Ovary (tissue), 9 donors: Measurements from ENCODE around the gene SIM1. TPM values are rescaled to one million over a fixed set of nuclear protein-coding genes. Genes with fewer than 3 reads are reported as not detected.

Source experiments
- DNase-seq, 5 donors: peaks; one replicate each; pipeline ENCODE4 v3.0.0-alpha.2; 2019 to 2020
- H3K27ac ChIP-seq, 2 donors: fragments of 200-600 bp; one replicate each; pipeline versions ENCODE4 v1.5.1 to v1.8.0; 2019 to 2022
- H3K27me3 ChIP-seq: fragments of 200-600 bp; one replicate; pipeline ENCODE4 v1.8.0; 2022
- H3K36me3 ChIP-seq: fragments of 200-600 bp; sonication (generic); one replicate; pipeline ENCODE4 v1.5.1; 2019
- H3K4me1 ChIP-seq: one replicate; pipeline ENCODE4 v1.8.1; 2013; ENCODE audit warnings: mild to moderate bottlenecking, moderate library complexity; ENCODE audit not compliant: insufficient read depth
- H3K4me3 ChIP-seq: fragments of 200-600 bp; sonication (generic); one replicate; pipeline ENCODE4 v1.5.1; 2017
- H3K9me3 ChIP-seq, 2 donors: fragments of 200-600 bp in 1 of 2; sonication (generic) in 1 of 2; one replicate each; pipeline versions ENCODE4 v1.5.1 to v1.8.1; 2013 to 2019; ENCODE audit warnings: mild to moderate bottlenecking in 1 of 2, moderate library complexity in 1 of 2
- EP300 ChIP-seq: sonication (generic); formaldehyde crosslinking; IDR thresholded peaks from one replicate; pipeline ENCODE4 v1.6.1; 2017; ENCODE audit warnings: antibody characterized with exemption
- POLR2A ChIP-seq: fragments of 450-650 bp; IDR thresholded peaks from one replicate; pipeline ENCODE4 v1.6.1; 2017; ENCODE audit warnings: antibody characterized with exemption, mild to moderate bottlenecking, moderate library complexity
- WGBS, 3 donors: extraction: QIAGEN DNeasy Blood & Tissue Kit in 1 of 3; methylation state at CpG; one replicate each; pipeline versions ENCODE4 v1.1.5 to v1.1.7; 2013 to 2017; 5-methylcytosine and 5-hydroxymethylcytosine counted together
- intact Hi-C, 4 donors: fragments of 100-400 bp; cut with DNase I; formaldehyde crosslinking; loops; one replicate each; pipeline versions ENCODE4 v1.11.0 to v1.15.1; 2022 to 2023
- polyA plus RNA-seq, 2 donors: library from polyadenylated mRNA; stranded (reverse); fragments of 200-250 nt in 1 of 2; fragments of 350-450 nt in 1 of 2; fragmentation: Illumina TruSeq in 1 of 2; extraction: RNeasy Lipid Tissue Mini Kit (QIAGEN cat#74804) in 1 of 2; gene quantifications; one replicate each; pipeline ENCODE4 v1.2.3, GENCODE V29; 2013 to 2014
- total RNA-seq, 7 donors: library from RNA; depleted of rRNA in 2 of 7; stranded (reverse); fragments of >200 nt in 2 of 7; fragmentation: NEBNext Ultra II Directional in 3 of 7; extraction: Animal tissue kit (Norgen Biotek cat#: 25700) in 3 of 7; gene quantifications; one replicate each; pipeline versions ENCODE4 v1.1.0 to v1.2.4, GENCODE V29; 2016 to 2023
- TF ChIP-seq, protein P1 (sequence below), 3 donors: fragments of 450-650 bp in 2 of 3; fragments of 200-600 bp in 1 of 3; IDR thresholded peaks; one replicate each; pipeline versions ENCODE4 v1.5.1 to v1.8.0; 2016 to 2022; ENCODE audit warnings: antibody characterized with exemption in 3 of 3, mild to moderate bottlenecking in 1 of 3
- donor health status: DM: no; HTN: no; CAD: no; lungs with moderate emphysema.
- donor health status: DM: no; HTN: no; CAD: no.
- donor health status: Bipolar disorder and iron deficiency.
- donor health status: DM: yes; HTN: yes; CAD: no.
- donor health status: DM: no; HTN: no; CAD: no.
- donor health status: DM: yes; HTN: yes; CAD: no.

The SIM1 gene
- total and polyA plus RNA-seq, 9 donors = 0.12 TPM; not detected in 8

DNA sequence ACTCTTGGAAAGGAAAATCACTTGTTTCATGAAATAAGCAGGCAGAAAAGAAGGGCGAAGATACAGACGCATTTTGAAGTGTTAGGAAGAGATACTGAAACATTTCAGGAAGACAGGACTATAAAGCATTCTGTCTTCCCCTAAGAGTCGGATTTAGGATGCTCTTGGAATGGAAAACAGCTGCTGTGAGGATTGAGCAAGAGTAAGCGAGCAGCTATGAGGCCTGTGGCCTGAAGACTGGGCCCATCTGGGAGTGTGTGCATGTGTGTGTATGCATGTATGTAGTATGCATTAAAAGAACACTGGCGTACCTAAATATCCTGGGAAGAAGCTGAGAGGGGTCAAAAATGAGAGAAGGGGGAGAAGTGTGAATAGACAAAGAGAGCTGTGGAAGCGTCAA lies 83.6 kb downstream of the SIM1 start:
- no peak overlapping the region for H3K4me3 ChIP-seq
- no peaks in the 10 kb centered on the region for H3K4me1 ChIP-seq
- no peak overlapping the region for H3K27ac ChIP-seq
- DNase-seq = no peak
- WGBS, 3 donors = 46 to 68% (median 57%) methylated on average over 6 of the region's 6 CpGs
- TF ChIP-seq POLR2A = no peak
- no peak for TF ChIP-seq EP300
- TF ChIP-seq, protein P1, sequence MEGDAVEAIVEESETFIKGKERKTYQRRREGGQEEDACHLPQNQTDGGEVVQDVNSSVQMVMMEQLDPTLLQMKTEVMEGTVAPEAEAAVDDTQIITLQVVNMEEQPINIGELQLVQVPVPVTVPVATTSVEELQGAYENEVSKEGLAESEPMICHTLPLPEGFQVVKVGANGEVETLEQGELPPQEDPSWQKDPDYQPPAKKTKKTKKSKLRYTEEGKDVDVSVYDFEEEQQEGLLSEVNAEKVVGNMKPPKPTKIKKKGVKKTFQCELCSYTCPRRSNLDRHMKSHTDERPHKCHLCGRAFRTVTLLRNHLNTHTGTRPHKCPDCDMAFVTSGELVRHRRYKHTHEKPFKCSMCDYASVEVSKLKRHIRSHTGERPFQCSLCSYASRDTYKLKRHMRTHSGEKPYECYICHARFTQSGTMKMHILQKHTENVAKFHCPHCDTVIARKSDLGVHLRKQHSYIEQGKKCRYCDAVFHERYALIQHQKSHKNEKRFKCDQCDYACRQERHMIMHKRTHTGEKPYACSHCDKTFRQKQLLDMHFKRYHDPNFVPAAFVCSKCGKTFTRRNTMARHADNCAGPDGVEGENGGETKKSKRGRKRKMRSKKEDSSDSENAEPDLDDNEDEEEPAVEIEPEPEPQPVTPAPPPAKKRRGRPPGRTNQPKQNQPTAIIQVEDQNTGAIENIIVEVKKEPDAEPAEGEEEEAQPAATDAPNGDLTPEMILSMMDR (IDR thresholded peaks at IDR 0.05) = no peak
- H3K27me3 ChIP-seq = no peaks in the 10 kb centered on the region
- no peaks in the 10 kb centered on the region for H3K9me3 ChIP-seq
- H3K36me3 ChIP-seq = no peaks in the 10 kb centered on the region
- intact Hi-C loops = no loop called here

DNA sequence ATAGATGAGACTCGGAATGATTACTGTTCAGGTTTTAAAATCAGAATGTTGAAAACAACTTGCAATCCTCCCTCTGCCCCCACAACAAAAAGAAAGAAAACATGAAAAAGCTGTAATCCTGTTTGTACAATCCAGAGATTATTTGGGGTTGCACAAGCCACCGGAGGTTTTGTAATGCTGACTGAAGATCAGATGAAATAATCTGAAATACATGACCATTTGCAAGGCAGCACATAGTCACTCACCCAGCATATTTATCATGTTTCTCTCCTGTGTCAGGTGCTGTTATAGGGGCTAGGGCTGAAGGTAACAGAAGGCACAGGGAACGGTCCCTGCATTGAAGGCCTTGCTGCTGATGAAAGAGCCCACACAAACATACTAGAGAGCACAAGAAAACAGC lies 85.3 kb downstream of the SIM1 start:
- Histone ChIP-seq H3K4me3 (no peak overlapping the region), H3K4me1 (no peaks in the 10 kb centered on the region), H3K36me3 (no peaks in the 10 kb centered on the region), H3K27ac (no peak overlapping the region), H3K27me3 (no peaks in the 10 kb centered on the region), H3K9me3 (no peaks in the 10 kb centered on the region)
- WGBS, 3 donors = 55 to 74% (median 57%) methylated on average over 3 of the region's 3 CpGs
- no peak for DNase-seq
- no peak for TF ChIP-seq EP300
- intact Hi-C loops = loop anchor here in 1 of 4 donors (5.0 kb wide), 1 partner anchor 1993 kb away; no protein-coding TSS in a partner anchor

DNA sequence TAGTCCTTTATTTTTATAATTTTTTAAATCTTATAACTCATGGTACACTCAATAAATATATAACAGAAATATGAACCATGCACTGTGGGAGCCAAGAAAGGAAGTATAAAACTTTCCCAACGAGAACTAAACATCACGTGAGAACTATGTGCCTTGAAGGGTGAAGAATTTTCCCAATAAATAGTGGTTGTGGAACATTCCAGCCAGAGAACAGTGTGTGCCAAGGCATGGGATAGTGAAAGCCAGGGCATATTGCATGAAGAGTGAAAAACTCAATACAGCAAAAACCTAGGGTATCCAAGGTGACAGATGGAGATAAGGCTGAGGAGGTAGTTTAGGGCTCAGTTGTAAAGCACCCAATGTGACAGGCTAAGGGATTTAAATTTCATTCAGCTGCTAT lies 86.1 kb downstream of the SIM1 start:
- Histone ChIP-seq H3K27ac (no peak overlapping the region), H3K4me3 (no peak overlapping the region), H3K9me3 (no peaks in the 10 kb centered on the region), H3K27me3 (no peaks in the 10 kb centered on the region), H3K36me3 (no peaks in the 10 kb centered on the region), H3K4me1 (no peaks in the 10 kb centered on the region)
- intact Hi-C loops = loop anchor here in 1 of 4 donors (5.0 kb wide), 1 partner anchor 1994 kb away; no protein-coding TSS in a partner anchor
- TF ChIP-seq POLR2A (no peak), EP300 (no peak)
- TF ChIP-seq, protein P1 (IDR thresholded peaks at IDR 0.05) = no peak
- 64 to 75% (median 69%) methylated on average over 2 of the region's 2 CpGs for WGBS, 3 donors
- DNase-seq = no peak

- DNase-seq = no peak
- no peak overlapping the region for H3K27ac ChIP-seq
- no peaks in the 10 kb centered on the region for H3K36me3 ChIP-seq
- WGBS, 3 donors = 39 to 49% (median 49%) methylated on average over 3 of the region's 3 CpGs
- H3K4me3 ChIP-seq = no peak overlapping the region
- H3K9me3 ChIP-seq = no peaks in the 10 kb centered on the region
- intact Hi-C loops = loop anchor here in 1 of 4 donors (5.0 kb wide), 1 partner anchor 1996 kb away; no protein-coding TSS in a partner anchor
- no peaks in the 10 kb centered on the region for H3K4me1 ChIP-seq
- no peak for TF ChIP-seq POLR2A
- TF ChIP-seq EP300 = no peak
- TF ChIP-seq, protein P1 (IDR thresholded peaks at IDR 0.05) = no peak
- H3K27me3 ChIP-seq = no peaks in the 10 kb centered on the region
Observed at GRCh38 chr6:100376103-100376502, 88.6 kb downstream of the SIM1 start.

DNA sequence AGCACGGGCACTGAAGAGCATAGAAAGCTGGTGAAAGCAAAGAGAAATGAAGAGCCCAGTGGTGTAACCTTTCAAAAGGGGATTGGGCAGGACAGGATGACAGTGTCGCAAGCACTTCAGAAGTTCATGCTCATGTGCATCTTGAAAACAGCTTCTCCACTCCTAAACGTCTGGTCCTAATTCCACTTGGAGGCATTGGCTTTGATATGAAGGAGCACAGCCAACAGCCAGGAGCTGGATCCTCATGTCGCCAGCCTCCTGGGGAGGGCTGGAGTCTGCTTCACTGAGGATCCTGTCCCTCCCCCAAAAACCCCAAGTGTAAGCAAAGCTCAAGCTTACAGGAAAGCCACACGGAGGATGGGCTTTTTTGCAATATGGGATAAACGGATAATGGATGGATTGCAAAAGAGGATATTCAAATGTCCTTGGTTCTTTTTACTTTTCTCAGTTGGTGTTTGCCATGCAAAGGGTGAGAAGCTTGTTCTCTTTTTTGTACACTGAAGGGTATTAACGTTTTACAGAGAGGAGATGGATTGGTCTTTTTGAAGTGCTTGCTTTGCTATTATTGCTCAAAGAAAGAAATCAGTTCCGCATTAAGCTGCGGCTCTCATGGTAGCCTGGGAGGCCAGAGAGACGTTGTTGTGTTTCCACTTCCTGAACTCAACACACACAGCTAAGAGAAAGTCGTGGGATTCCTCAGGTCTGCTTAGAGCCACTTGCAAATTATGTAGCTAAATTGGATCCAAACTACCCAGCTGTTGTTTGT lies 92.2 kb downstream of the SIM1 start:
- DNase-seq = no peak
- TF ChIP-seq, protein P1 (IDR thresholded peaks at IDR 0.05) = no peak
- no peak for TF ChIP-seq POLR2A
- no peak for TF ChIP-seq EP300
- Histone ChIP-seq H3K27me3 (no peaks in the 10 kb centered on the region), H3K27ac (no peak overlapping the region), H3K36me3 (no peaks in the 10 kb centered on the region), H3K4me1 (no peaks in the 10 kb centered on the region), H3K4me3 (no peak overlapping the region), H3K9me3 (no peaks in the 10 kb centered on the region)
- intact Hi-C loops = no loop called here
- 62 to 66% (median 66%) methylated on average over 11 of the region's 11 CpGs for WGBS, 3 donors
